ENCODE data around the gene FOXJ2. TPM values are rescaled to one million over a fixed set of nuclear protein-coding genes. Genes with fewer than 3 reads are reported as not detected.

The FOXJ2 gene
- total RNA-seq, 1 experiment from 2014 or later: 5.5 TPM

- H3K56ac ChIP-seq (ENCODE audit: insufficient read length, low read depth, low read length): peak overlapping the region; percentile 69
- no peak overlapping the region for H3T11ph ChIP-seq (ENCODE audit: low read length)
- peaks cover 4% of the 10 kb centered on the region for H3K79me1 ChIP-seq (ENCODE audit: insufficient read depth, low read depth, low read length, poor library complexity, severe bottlenecking)
- Mint-ChIP-seq H3K9me3 (no peaks in the 10 kb centered on the region), H3K4me1 (peaks cover 27 to 29% of the 10 kb centered on the region in 2 experiments), H3K27me3 (ENCODE audit: low read depth) (no peaks in the 10 kb centered on the region), H3K4me3 (peak overlapping the region; percentile 93 to 95), H3K36me3 (ENCODE audit: insufficient read depth in 1 of 3, low read depth in 3 of 3) (peaks cover 0 to 2% (median 0%) of the 10 kb centered on the region in 3 experiments; a peak in 1 of 7 replicates), H3K27ac (peak overlapping the region; percentile 40 to 98 (median 91))
- H2AFZ ChIP-seq (ENCODE audit: low read length): peak overlapping the region; percentile 35
- H3K9ac ChIP-seq (ENCODE audit: extremely low read depth, insufficient read length, low read length): peak overlapping the region; percentile 90
- H3K4me2 ChIP-seq (ENCODE audit: insufficient read depth, insufficient read length, low read length): peak overlapping the region; percentile 94
- no peak overlapping the region for H3K23ac ChIP-seq (ENCODE audit: insufficient read length, low read depth, low read length)
- DNase-seq: no peak
- no peaks in the 10 kb centered on the region; the same call in 1 of the 2 replicates for H3K4me1 ChIP-seq (ENCODE audit: insufficient read depth, low read length)
- no peaks in the 10 kb centered on the region for H3K27me3 ChIP-seq (ENCODE audit: insufficient read depth, low read length)
- H4K91ac ChIP-seq (ENCODE audit: insufficient read length, low read depth, low read length): no peak overlapping the region
- no peak for TF ChIP-seq CTCF (conservative IDR thresholded peaks at IDR 0.05)
- H3K9me3 ChIP-seq (ENCODE audit: control insufficient read depth, low read depth, low read length): no peaks in the 10 kb centered on the region
- WGBS (ENCODE audit: extremely low coverage, insufficient read length, low lambda C conversion rate): no CpG with 5 or more reads among the region's 15 CpGs
- H3K4ac ChIP-seq (ENCODE audit: low read depth, low read length): no peak overlapping the region
- peak overlapping the region; percentile 3 for H2BK120ac ChIP-seq (ENCODE audit: low read depth, low read length, poor library complexity, severe bottlenecking)
- H3K27ac ChIP-seq (ENCODE audit: insufficient read length, low read depth, low read length): peak overlapping the region; percentile 98
- peak overlapping the region; percentile 84; the same call in 1 of the 2 replicates for H3K14ac ChIP-seq (ENCODE audit: insufficient read depth, low read length)
- no peak overlapping the region for H2BK15ac ChIP-seq (ENCODE audit: low read depth, low read length)
- H2BK5ac ChIP-seq (ENCODE audit: insufficient read length, low read length): peak overlapping the region; percentile 79
- no peak overlapping the region for H2AK5ac ChIP-seq (ENCODE audit: insufficient read length, low read length)
- no peak overlapping the region for H2BK12ac ChIP-seq (ENCODE audit: insufficient read length, low read depth, low read length)
- H4K20me1 ChIP-seq (ENCODE audit: control insufficient read depth, insufficient read depth, insufficient read length): no peaks in the 10 kb centered on the region
- peak overlapping the region; percentile 73 for H4K5ac ChIP-seq (ENCODE audit: insufficient read length, low read depth, low read length)
- no peak overlapping the region for H4K8ac ChIP-seq (replicated peaks; ENCODE audit: insufficient read length, low read depth, low read length)
- H2BK20ac ChIP-seq (ENCODE audit: low read depth, low read length, poor library complexity, severe bottlenecking): no peak overlapping the region
- H3K18ac ChIP-seq (ENCODE audit: insufficient read length, low read depth, low read length): peak overlapping the region; percentile 88
- peaks cover 9% of the 10 kb centered on the region for H3K23me2 ChIP-seq (ENCODE audit: insufficient read length, low read depth, low read length, poor library complexity, severe bottlenecking)
- H3K79me2 ChIP-seq (ENCODE audit: insufficient read depth, low read length): peaks cover 4% of the 10 kb centered on the region; the same call in 1 of the 2 replicates
Measured at GRCh38 chr12:8081251-8081920, 48.9 kb downstream of the FOXJ2 start.

Measured in H9 (cell line).